H1 (cell line): ENCODE measurements around the gene NRL. TPM values are rescaled to one million over a fixed set of nuclear protein-coding genes. Genes with fewer than 3 reads are reported as not detected.

ENCODE experiments used
- CBX8 ChIP-seq: fragments of 300-800, 300-1000 bp; sonication (generic); IDR thresholded peaks from 2 replicates; pipeline ENCODE4 v1.7.1; 2016; ENCODE audit warnings: low read depth, low read length, borderline replicate concordance
- CEBPB ChIP-seq: IDR thresholded peaks from 2 replicates; pipeline ENCODE4 v1.6.1; 2012; ENCODE audit warnings: low read depth, low read length
- CHD2 ChIP-seq: IDR thresholded peaks from 2 replicates; pipeline ENCODE4 v1.6.1; 2012; ENCODE audit warnings: low read length, improper control_type of control experiment
- CTCF ChIP-seq, 3 experiments: IDR thresholded peaks; 1 replicate in 2 of 3; 2 replicates in 1 of 3; pipeline versions ENCODE4 v1.5.1 to v1.6.1; 2011; ENCODE audit warnings: low read length in 3 of 3, mild to moderate bottlenecking in 3 of 3, inconsistent platforms in 2 of 3, low read depth in 1 of 3, moderate library complexity in 1 of 3; ENCODE audit not compliant: insufficient read depth in 1 of 3; ENCODE audit errors: control extremely low read depth in 1 of 3
- EP300 ChIP-seq, 2 experiments: IDR thresholded peaks; 1 replicate in 1 of 2; 2 replicates in 1 of 2; pipeline ENCODE4 v1.6.1; 2011 to 2012; ENCODE audit warnings: low read depth in 2 of 2, low read length in 2 of 2, mild to moderate bottlenecking in 2 of 2, borderline replicate concordance in 1 of 2, inconsistent platforms in 1 of 2, moderate library complexity in 1 of 2
- EZH2 ChIP-seq: fragments of 200-600 bp; sonication (generic); IDR thresholded peaks from 2 replicates; pipeline ENCODE4 v1.7.1; 2012; ENCODE audit warnings: low read depth, mild to moderate bottlenecking, moderate library complexity, low read length, inconsistent platforms; ENCODE audit not compliant: severe bottlenecking
- FOSL1 ChIP-seq: IDR thresholded peaks from 2 replicates; pipeline ENCODE4 v1.6.1; 2011; ENCODE audit warnings: mild to moderate bottlenecking, low read depth, low read length, moderate library complexity; ENCODE audit not compliant: insufficient read depth
- GABPA ChIP-seq: IDR thresholded peaks from 2 replicates; pipeline ENCODE4 v1.6.1; 2011; ENCODE audit warnings: mild to moderate bottlenecking, low read length, moderate library complexity, borderline replicate concordance; ENCODE audit not compliant: insufficient read depth
- HDAC2 ChIP-seq, 2 experiments: fragments of 300-600 bp in 1 of 2; sonication (generic) in 1 of 2; IDR thresholded peaks; 2 replicates each; pipeline ENCODE4 v1.6.1; 2011 to 2012; ENCODE audit warnings: low read depth in 2 of 2, low read length in 2 of 2, mild to moderate bottlenecking in 2 of 2, moderate library complexity in 2 of 2, borderline replicate concordance in 1 of 2, inconsistent platforms in 1 of 2
- JUND ChIP-seq: IDR thresholded peaks from 2 replicates; pipeline ENCODE4 v1.6.1; 2011; ENCODE audit warnings: mild to moderate bottlenecking, improper control_type of control experiment, low read length
- KDM4A ChIP-seq: IDR thresholded peaks from one replicate; pipeline ENCODE4 v1.7.1; 2012; ENCODE audit warnings: low read depth, mild to moderate bottlenecking, moderate library complexity, low read length, inconsistent platforms; ENCODE audit not compliant: severe bottlenecking
- KDM5A ChIP-seq: fragments of 200-600 bp; IDR thresholded peaks from 2 replicates; pipeline ENCODE4 v1.7.1; 2012; ENCODE audit warnings: mild to moderate bottlenecking, low read length, inconsistent platforms, mixed read lengths
- PHF8 ChIP-seq: fragments of 200-600 bp; sonication (generic); conservative IDR thresholded peaks from 2 replicates; pipeline ENCODE4 v1.7.1; 2012; ENCODE audit warnings: low read depth, mild to moderate bottlenecking, inconsistent platforms, low read length, moderate library complexity
- POLR2A ChIP-seq, 2 experiments: IDR thresholded peaks; 1 replicate in 1 of 2; 2 replicates in 1 of 2; pipeline ENCODE4 v1.6.1; 2011; ENCODE audit warnings: low read depth in 2 of 2, low read length in 2 of 2, mild to moderate bottlenecking in 2 of 2; ENCODE audit errors: control extremely low read depth in 1 of 2
- RXRA ChIP-seq: IDR thresholded peaks from 2 replicates; pipeline ENCODE4 v1.6.1; 2011; ENCODE audit warnings: low read depth, mild to moderate bottlenecking, low read length, moderate library complexity; ENCODE audit not compliant: insufficient read depth
- SP1 ChIP-seq: IDR thresholded peaks from 2 replicates; pipeline ENCODE4 v1.6.1; 2011; ENCODE audit warnings: low read depth, low read length
- SRF ChIP-seq: IDR thresholded peaks from 2 replicates; pipeline ENCODE4 v1.6.1; 2011; ENCODE audit warnings: mild to moderate bottlenecking, low read depth, low read length, moderate library complexity
- SUZ12 ChIP-seq: fragments of 200-600 bp; sonication (generic); IDR thresholded peaks from 2 replicates; pipeline ENCODE4 v1.6.1; 2012; ENCODE audit warnings: mild to moderate bottlenecking, inconsistent platforms, low read length, moderate library complexity, mixed read lengths
- TAF7 ChIP-seq: optimal IDR thresholded peaks from 2 replicates; pipeline ENCODE3; 2011; ENCODE audit warnings: low read depth, mild to moderate bottlenecking, inconsistent platforms, low read length, moderate library complexity, borderline replicate concordance
- TBP ChIP-seq: IDR thresholded peaks from 2 replicates; pipeline ENCODE4 v1.6.1; 2011; ENCODE audit warnings: low read depth, low read length, improper control_type of control experiment
- TCF12 ChIP-seq: IDR thresholded peaks from 2 replicates; pipeline ENCODE4 v1.6.1; 2011; ENCODE audit warnings: low read depth, mild to moderate bottlenecking, low read length
- ZNF274 ChIP-seq: IDR thresholded peaks from 2 replicates; pipeline ENCODE4 v1.7.0; 2012; ENCODE audit warnings: low read length, borderline replicate concordance; ENCODE audit errors: extremely low read depth
- polyA plus RNA-seq, 7 experiments: library from polyadenylated mRNA; depleted of rRNA in 3 of 7; stranded (reverse) in 5 of 7; unstranded in 2 of 7; fragments of >200 nt in 5 of 7; fragments of 200-250 nt in 2 of 7; gene quantifications; 1 replicate in 5 of 7; 2 replicates in 1 of 7; 4 replicates in 1 of 7; pipeline versions ENCODE4 v1.2.1 to v1.2.3, GENCODE V29; 2011 to 2013; ENCODE audit warnings: missing spikeins in 2 of 7, mixed read lengths in 2 of 7
- total RNA-seq: library from RNA; stranded (reverse); fragmentation: NEBNext Ultra II Directional; extraction: Animal tissue kit (Norgen Biotek cat#: 25700); gene quantifications from 2 replicates; pipeline ENCODE4 v1.2.1, GENCODE V29; 2021

Gene NRL
- total and polyA plus RNA-seq, 2 of the 8 experiments (the other 6 are each of a cell fraction or from before 2014, with no cell fraction given), result 1.1 to 2.2 TPM

GRCh38 chr14:24113801-24114531, 783 bp downstream of the NRL start (continued):
- TF ChIP-seq CTCF (IDR thresholded peaks at IDR 0.05; ENCODE audit: control extremely low read depth in 1 of 3, insufficient read depth in 1 of 3, low read depth in 1 of 3, low read length in 3 of 3), result no peak
- TF ChIP-seq SP1, result no peak
- TF ChIP-seq RXRA, result no peak
- no peak for TF ChIP-seq CBX8
- no peak for TF ChIP-seq POLR2A (IDR thresholded peaks at IDR 0.05; ENCODE audit: control extremely low read depth in 1 of 2, low read depth in 2 of 2, low read length in 2 of 2)
- TF ChIP-seq CHD2, result no peak
- peak in 1 of 2 experiments; percentile 8; a peak in 2 of 4 replicates for TF ChIP-seq HDAC2 (IDR thresholded peaks at IDR 0.05; ENCODE audit: borderline replicate concordance in 1 of 2, low read depth in 2 of 2, low read length in 2 of 2)
- TF ChIP-seq KDM4A, result peak; percentile 55
- no peak for TF ChIP-seq FOSL1
- TF ChIP-seq ZNF274, result no peak
- TF ChIP-seq SRF, result no peak
- TF ChIP-seq GABPA, result no peak
- TF ChIP-seq TAF7, result no peak
- no peak for TF ChIP-seq EZH2
- 0 out of 2 replicates have a peak, but pooled peaks have one; percentile 4 for TF ChIP-seq CEBPB
- TF ChIP-seq TCF12, result no peak
- TF ChIP-seq PHF8, result peak; percentile 15; the same call in 1 of the 2 replicates
- no peak for TF ChIP-seq JUND
- TF ChIP-seq SUZ12, result no peak
- peak; percentile 13 for TF ChIP-seq TBP
- TF ChIP-seq KDM5A, result no peak
- no peak for TF ChIP-seq EP300 (IDR thresholded peaks at IDR 0.05; ENCODE audit: borderline replicate concordance in 1 of 2, low read depth in 2 of 2, low read length in 2 of 2)
